Panc1 (cell line): ENCODE measurements around the gene USH2A.

Experiments
- POLR2AphosphoS5 ChIP-seq: IDR thresholded peaks from 2 replicates; pipeline ENCODE4 v1.6.1; 2012; ENCODE audit warnings: mild to moderate bottlenecking, low read depth, low read length, moderate library complexity
- SIN3A ChIP-seq: IDR thresholded peaks from 2 replicates; pipeline ENCODE4 v1.6.1; 2012; ENCODE audit warnings: low read depth, mild to moderate bottlenecking, low read length, moderate library complexity, borderline replicate concordance; ENCODE audit not compliant: insufficient read depth
- TF ChIP-seq, protein P1 (sequence below): fragments of 450-650 bp; IDR thresholded peaks from 2 replicates; pipeline ENCODE4 v1.5.1; 2017; ENCODE audit warnings: mild to moderate bottlenecking

- TF ChIP-seq, protein P1, sequence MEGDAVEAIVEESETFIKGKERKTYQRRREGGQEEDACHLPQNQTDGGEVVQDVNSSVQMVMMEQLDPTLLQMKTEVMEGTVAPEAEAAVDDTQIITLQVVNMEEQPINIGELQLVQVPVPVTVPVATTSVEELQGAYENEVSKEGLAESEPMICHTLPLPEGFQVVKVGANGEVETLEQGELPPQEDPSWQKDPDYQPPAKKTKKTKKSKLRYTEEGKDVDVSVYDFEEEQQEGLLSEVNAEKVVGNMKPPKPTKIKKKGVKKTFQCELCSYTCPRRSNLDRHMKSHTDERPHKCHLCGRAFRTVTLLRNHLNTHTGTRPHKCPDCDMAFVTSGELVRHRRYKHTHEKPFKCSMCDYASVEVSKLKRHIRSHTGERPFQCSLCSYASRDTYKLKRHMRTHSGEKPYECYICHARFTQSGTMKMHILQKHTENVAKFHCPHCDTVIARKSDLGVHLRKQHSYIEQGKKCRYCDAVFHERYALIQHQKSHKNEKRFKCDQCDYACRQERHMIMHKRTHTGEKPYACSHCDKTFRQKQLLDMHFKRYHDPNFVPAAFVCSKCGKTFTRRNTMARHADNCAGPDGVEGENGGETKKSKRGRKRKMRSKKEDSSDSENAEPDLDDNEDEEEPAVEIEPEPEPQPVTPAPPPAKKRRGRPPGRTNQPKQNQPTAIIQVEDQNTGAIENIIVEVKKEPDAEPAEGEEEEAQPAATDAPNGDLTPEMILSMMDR: no peak
- no peak for TF ChIP-seq POLR2AphosphoS5
- TF ChIP-seq SIN3A: no peak
Measured at GRCh38 chr1:216237927-216238542, 185.2 kb downstream of the USH2A start.
